Kidney (tissue), 14 donors: Measurements from ENCODE around the gene MMP15. TPM values are rescaled to one million over a fixed set of nuclear protein-coding genes. Genes with fewer than 3 reads are reported as not detected.

Source experiments
- DNase-seq, 5 donors: peaks; one replicate each; pipeline ENCODE4 v3.0.0-alpha.2; 2013 to 2020
- FAIRE-seq: peaks from 2 replicates; lab custom pipeline; 2012; peaks lifted over from hg19 to GRCh38; lab: Jason Lieb, UNC
- H3K27ac ChIP-seq, 2 donors: one replicate each; pipeline ENCODE4 v1.7.0; 2013; ENCODE audit warnings: low read depth in 2 of 2, low read length in 2 of 2, inconsistent platforms in 1 of 2
- H3K27me3 ChIP-seq: one replicate; pipeline ENCODE4 v1.7.1; 2013; ENCODE audit warnings: low read length, inconsistent platforms; ENCODE audit not compliant: control insufficient read depth, insufficient read depth
- H3K36me3 ChIP-seq, 3 donors: one replicate each; pipeline versions ENCODE4 v1.7.0 to v1.7.1; 2013; ENCODE audit warnings: low read length in 3 of 3, control low read depth in 1 of 3, inconsistent platforms in 1 of 3; ENCODE audit not compliant: insufficient read depth in 3 of 3, control insufficient read depth in 2 of 3
- H3K4me1 ChIP-seq, 3 donors: one replicate each; pipeline versions ENCODE4 v1.7.0 to v1.7.1; 2013; ENCODE audit warnings: low read length in 3 of 3, inconsistent platforms in 1 of 3, low read depth in 1 of 3; ENCODE audit not compliant: control insufficient read depth in 2 of 3, insufficient read depth in 2 of 3
- H3K4me3 ChIP-seq, 3 donors: one replicate each; pipeline versions ENCODE4 v1.7.0 to v1.8.1; 2013; ENCODE audit warnings: low read length in 3 of 3, control low read depth in 1 of 3, inconsistent platforms in 1 of 3
- H3K9ac ChIP-seq, 3 donors: one replicate each; pipeline versions ENCODE4 v1.7.0 to v1.7.1; 2013; ENCODE audit warnings: low read length in 3 of 3, control low read depth in 1 of 3, inconsistent platforms in 1 of 3
- H3K9me3 ChIP-seq, 3 donors: one replicate each; pipeline versions ENCODE4 v1.7.0 to v1.7.1; 2013; ENCODE audit warnings: low read length in 3 of 3, control low read depth in 1 of 3, inconsistent platforms in 1 of 3; ENCODE audit not compliant: control insufficient read depth in 2 of 3, insufficient read depth in 1 of 3
- CTCF ChIP-seq: IDR thresholded peaks from 3 replicates; pipeline ENCODE4 v1.5.1; 2012; ENCODE audit warnings: mild to moderate bottlenecking, moderate library complexity, borderline replicate concordance; ENCODE audit not compliant: insufficient read depth; ENCODE audit errors: extremely low read depth
- intact Hi-C: fragments of 100-400 bp; cut with DNase I; formaldehyde crosslinking; loops from one replicate; pipeline ENCODE4 v1.11.1; 2022
- polyA plus RNA-seq: library from polyadenylated mRNA; stranded (reverse); fragments of 350-450 nt; fragmentation: Illumina TruSeq; extraction: RNeasy Lipid Tissue Mini Kit (QIAGEN cat#74804); gene quantifications from one replicate; pipeline ENCODE4 v1.2.3, GENCODE V29; 2014; ENCODE audit warnings: low read depth, low replicate concordance; ENCODE audit not compliant: insufficient read depth
- total RNA-seq: library from RNA; stranded (reverse); fragmentation: NEBNext Ultra II Directional; extraction: Animal tissue kit (Norgen Biotek cat#: 25700); gene quantifications from one replicate; pipeline ENCODE4 v1.2.1, GENCODE V29; 2021
- donor health status: control.
- donor health status: control.
- donor health status: control.
- donor health status: control.
- donor health status: control.
- donor health status: DM: yes; HTN: yes; CAD: no.
- donor health status: Normal renal cell carcinoma (clear cell type).

Gene MMP15
- total and polyA plus RNA-seq, 2 donors from 2014 or later = 19.1 to 31.4 TPM

- DNase-seq = no peak
- H3K27ac ChIP-seq = no peak overlapping the region
- intact Hi-C loops = no loop called here
These were observed 12.0 kb downstream of the MMP15 start for GRCh38 chr16:58037365-58038057.

DNA sequence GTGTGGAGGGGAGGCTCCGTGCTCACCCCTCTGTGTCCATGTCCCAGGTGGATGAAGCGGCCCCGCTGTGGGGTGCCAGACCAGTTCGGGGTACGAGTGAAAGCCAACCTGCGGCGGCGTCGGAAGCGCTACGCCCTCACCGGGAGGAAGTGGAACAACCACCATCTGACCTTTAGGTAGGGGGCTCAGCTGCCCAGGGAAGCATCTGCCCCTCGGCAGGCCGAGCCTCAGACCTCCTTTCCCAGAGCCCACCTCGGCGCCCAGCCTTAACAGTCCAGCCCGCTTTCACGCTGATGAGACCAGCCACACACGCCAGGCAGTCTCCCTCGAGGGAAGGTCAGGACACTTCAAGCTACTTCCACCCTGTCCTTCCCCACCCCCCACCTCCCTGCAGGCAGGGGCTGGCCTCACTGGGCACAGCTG, 12.7 kb downstream of the MMP15 start:
- no peak overlapping the region for H3K9ac ChIP-seq
- H3K9me3 ChIP-seq = no peaks in the 10 kb centered on the region
- TF ChIP-seq CTCF = no peak
- no peak overlapping the region for H3K27ac ChIP-seq
- intact Hi-C loops = no loop called here
- peaks cover 0 to 1% (median 0%) of the 10 kb centered on the region in 3 donors for H3K4me1 ChIP-seq
- no peak overlapping the region for H3K4me3 ChIP-seq
- H3K27me3 ChIP-seq = no peaks in the 10 kb centered on the region
- no peak for FAIRE-seq
- DNase-seq = no peak
- H3K36me3 ChIP-seq = peaks cover 0 to 18% (median 16%) of the 10 kb centered on the region in 3 donors

More at GRCh38 chr16:58037365-58038057, 12.0 kb downstream of the MMP15 start:
- Histone ChIP-seq H3K27me3 (no peaks in the 10 kb centered on the region), H3K9ac (no peak overlapping the region), H3K9me3 (no peaks in the 10 kb centered on the region), H3K4me1 (peaks cover 0 to 4% (median 0%) of the 10 kb centered on the region in 3 donors), H3K4me3 (no peak overlapping the region), H3K36me3 (peaks cover 0 to 17% (median 14%) of the 10 kb centered on the region in 3 donors)
- TF ChIP-seq CTCF = no peak
- FAIRE-seq = no peak

- no peak for TF ChIP-seq CTCF
- Histone ChIP-seq H3K4me3 (no peak overlapping the region), H3K27ac (no peak overlapping the region), H3K9me3 (no peaks in the 10 kb centered on the region), H3K9ac (no peak overlapping the region), H3K36me3 (peaks cover 0 to 28% (median 24%) of the 10 kb centered on the region in 3 donors), H3K27me3 (no peaks in the 10 kb centered on the region), H3K4me1 (no peaks in the 10 kb centered on the region)
- FAIRE-seq (no peak), DNase-seq (no peak)
- intact Hi-C loops = no loop called here
These were observed 14.4 kb downstream of the MMP15 start for GRCh38 chr16:58039829-58040495.
